ENCODE results near the gene GALM.

Gene GALM

DNA sequence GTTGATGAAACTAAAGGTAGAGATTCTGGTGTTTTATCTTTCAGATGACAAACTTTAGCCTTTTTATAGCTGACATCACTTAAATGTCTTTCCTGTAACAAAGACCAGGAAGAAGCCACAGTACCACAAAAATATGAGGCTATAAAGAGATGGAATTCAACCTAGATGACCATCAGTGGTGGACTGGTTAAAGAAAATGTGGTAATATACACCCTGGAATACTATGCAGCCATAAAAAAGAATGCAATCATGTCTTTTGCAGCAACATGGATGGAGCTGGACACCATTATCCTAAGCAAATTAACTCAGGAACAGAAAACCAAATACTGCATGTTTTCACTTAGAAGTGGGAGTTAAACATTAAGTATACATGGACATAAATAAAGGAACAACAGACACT is 44.9 kb upstream of the GALM start:
- H2BK5ac ChIP-seq (ENCODE audit: low read depth, low read length, poor library complexity), result no peak overlapping the region
- no peak overlapping the region for H3K14ac ChIP-seq (ENCODE audit: low read length)
- H3K79me2 ChIP-seq (ENCODE audit: control insufficient read depth, insufficient read depth, low read length, poor library complexity), result no peaks in the 10 kb centered on the region
- H3K4me3 ChIP-seq (ENCODE audit: low read depth, low read length), result no peak overlapping the region
- H4K8ac ChIP-seq (ENCODE audit: low read depth, low read length), result no peak overlapping the region
- no peak overlapping the region for H2BK120ac ChIP-seq (ENCODE audit: insufficient read depth, low read length, poor library complexity)
- no peaks in the 10 kb centered on the region for H3K36me3 ChIP-seq (ENCODE audit: control insufficient read depth in 1 of 2, insufficient read depth in 2 of 2, low read length in 2 of 2)
- no peaks in the 10 kb centered on the region for H3K27me3 ChIP-seq (ENCODE audit: insufficient read depth, low read length)
- H3K23ac ChIP-seq (ENCODE audit: low read length), result no peak overlapping the region
- H3K9me3 ChIP-seq (ENCODE audit: insufficient read depth, low read depth, low read length), result no peaks in the 10 kb centered on the region
- no peak overlapping the region for H2AK5ac ChIP-seq (ENCODE audit: low read length)
- no peaks in the 10 kb centered on the region for H3K79me1 ChIP-seq (ENCODE audit: low read length)
- H2BK12ac ChIP-seq (ENCODE audit: low read length), result no peak overlapping the region
- no peak overlapping the region for H4K91ac ChIP-seq (ENCODE audit: low read depth, low read length)
- H3K4ac ChIP-seq (ENCODE audit: low read depth, low read length), result no peak overlapping the region
- H3K18ac ChIP-seq (ENCODE audit: low read length), result no peak overlapping the region
- no peak for DNase-seq
- no peak overlapping the region for H3K9ac ChIP-seq (ENCODE audit: low read length)
- no peak overlapping the region for H3K4me2 ChIP-seq (ENCODE audit: low read length)
- H2AFZ ChIP-seq (ENCODE audit: insufficient read depth, low read length, poor library complexity), result no peak overlapping the region
- H4K12ac ChIP-seq (ENCODE audit: low read depth, low read length), result no peak overlapping the region
- H3K4me1 ChIP-seq (ENCODE audit: control insufficient read depth in 1 of 2, insufficient read depth in 2 of 2, low read length in 2 of 2), result no peaks in the 10 kb centered on the region
- H3K27ac ChIP-seq (ENCODE audit: low read depth, low read length), result no peak overlapping the region

DNA sequence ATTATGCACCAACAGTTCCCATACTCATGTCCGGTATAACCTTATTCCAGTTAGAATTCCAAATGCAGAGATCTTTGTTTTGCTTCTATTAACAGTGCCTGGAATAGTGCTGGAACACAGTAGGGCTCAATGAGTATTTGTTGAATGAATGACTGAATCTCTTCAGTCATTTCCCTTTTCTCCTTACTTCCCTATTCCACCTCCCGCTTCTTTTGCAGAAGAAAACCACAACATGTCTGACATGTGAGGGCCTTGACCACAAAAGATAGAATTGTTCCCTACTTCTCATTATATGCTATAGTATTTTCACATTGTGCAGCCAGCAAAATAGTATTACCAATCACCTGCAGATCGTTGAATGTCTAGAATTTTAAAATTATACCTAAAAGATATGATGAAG is 43.7 kb upstream of the GALM start:
- no peaks in the 10 kb centered on the region for H3K79me1 ChIP-seq (ENCODE audit: low read length)
- H3K27ac ChIP-seq (ENCODE audit: low read depth, low read length), result no peak overlapping the region
- H3K4me1 ChIP-seq (ENCODE audit: control insufficient read depth in 1 of 2, insufficient read depth in 2 of 2, low read length in 2 of 2), result no peaks in the 10 kb centered on the region
- no peak overlapping the region for H4K12ac ChIP-seq (ENCODE audit: low read depth, low read length)
- no peak overlapping the region for H3K23ac ChIP-seq (ENCODE audit: low read length)
- H2BK120ac ChIP-seq (ENCODE audit: insufficient read depth, low read length, poor library complexity), result no peak overlapping the region
- no peak overlapping the region for H4K91ac ChIP-seq (ENCODE audit: low read depth, low read length)
- no peak overlapping the region for H3K14ac ChIP-seq (ENCODE audit: low read length)
- no peak for DNase-seq
- no peak overlapping the region for H2BK12ac ChIP-seq (ENCODE audit: low read length)
- H3K4me2 ChIP-seq (ENCODE audit: low read length), result no peak overlapping the region
- no peaks in the 10 kb centered on the region for H3K27me3 ChIP-seq (ENCODE audit: insufficient read depth, low read length)
- H3K36me3 ChIP-seq (ENCODE audit: control insufficient read depth in 1 of 2, insufficient read depth in 2 of 2, low read length in 2 of 2), result no peaks in the 10 kb centered on the region
- H2AFZ ChIP-seq (ENCODE audit: insufficient read depth, low read length, poor library complexity), result no peak overlapping the region
- no peak overlapping the region for H2BK5ac ChIP-seq (ENCODE audit: low read depth, low read length, poor library complexity)
- no peak overlapping the region for H3K9ac ChIP-seq (ENCODE audit: low read length)
- H4K8ac ChIP-seq (ENCODE audit: low read depth, low read length), result no peak overlapping the region
- WGBS (ENCODE audit: extremely low coverage, insufficient coverage, insufficient read length), result no CpG with 5 or more reads among the region's 3 CpGs
- no peak overlapping the region for H3K18ac ChIP-seq (ENCODE audit: low read length)
- H3K4ac ChIP-seq (ENCODE audit: low read depth, low read length), result no peak overlapping the region
- no peak overlapping the region for H3K4me3 ChIP-seq (ENCODE audit: low read depth, low read length)
- no peaks in the 10 kb centered on the region for H3K79me2 ChIP-seq (ENCODE audit: control insufficient read depth, insufficient read depth, low read length, poor library complexity)
- no peak overlapping the region for H2AK5ac ChIP-seq (ENCODE audit: low read length)
- no peaks in the 10 kb centered on the region for H3K9me3 ChIP-seq (ENCODE audit: insufficient read depth, low read depth, low read length)

DNA sequence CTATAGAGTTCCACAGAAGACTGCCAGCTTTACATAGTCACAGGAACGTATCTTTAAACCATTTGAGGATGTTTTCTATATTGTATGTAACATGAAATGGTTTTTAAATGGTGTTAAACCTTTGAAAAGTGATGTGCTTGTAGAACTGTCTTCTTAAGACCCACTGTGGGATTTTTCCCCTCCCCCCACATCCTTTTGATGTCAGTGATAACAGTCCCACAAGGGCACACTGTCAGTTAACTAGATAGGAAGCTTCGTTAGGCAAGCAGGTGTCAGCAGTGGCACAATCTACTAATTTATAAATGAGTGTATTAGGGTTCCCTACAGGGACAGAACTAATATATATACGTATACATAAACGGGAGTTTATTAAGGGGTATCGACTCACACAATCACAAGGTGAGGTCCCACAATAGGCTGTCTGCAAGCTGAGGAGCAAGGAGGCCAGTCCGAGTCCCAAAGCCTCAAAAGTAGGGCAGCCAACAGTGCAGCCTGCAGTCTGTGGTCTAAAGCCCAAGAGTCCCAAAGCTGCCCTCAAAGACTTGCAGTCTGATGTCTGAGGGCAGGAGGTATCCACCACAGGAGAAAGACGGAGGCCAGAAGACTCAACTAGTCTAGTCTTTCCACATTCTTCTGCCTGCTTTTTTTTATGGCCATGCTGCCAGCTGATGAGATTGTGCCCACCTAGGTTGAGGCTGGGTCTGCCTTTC is 39.4 kb upstream of the GALM start:
- no peak overlapping the region for H4K8ac ChIP-seq (ENCODE audit: low read depth, low read length)
- no peaks in the 10 kb centered on the region for H3K27me3 ChIP-seq (ENCODE audit: insufficient read depth, low read length)
- H3K4me3 ChIP-seq (ENCODE audit: low read depth, low read length), result no peak overlapping the region
- no peak overlapping the region for H3K4me2 ChIP-seq (ENCODE audit: low read length)
- DNase-seq, result no peak
- H2BK5ac ChIP-seq (ENCODE audit: low read depth, low read length, poor library complexity), result no peak overlapping the region
- no peak overlapping the region for H2BK120ac ChIP-seq (ENCODE audit: insufficient read depth, low read length, poor library complexity)
- H3K79me2 ChIP-seq (ENCODE audit: control insufficient read depth, insufficient read depth, low read length, poor library complexity), result no peaks in the 10 kb centered on the region
- H3K36me3 ChIP-seq (ENCODE audit: control insufficient read depth in 1 of 2, insufficient read depth in 2 of 2, low read length in 2 of 2), result no peaks in the 10 kb centered on the region
- no peak overlapping the region for H3K18ac ChIP-seq (ENCODE audit: low read length)
- no peak overlapping the region for H3K9ac ChIP-seq (ENCODE audit: low read length)
- no peak overlapping the region for H3K4ac ChIP-seq (ENCODE audit: low read depth, low read length)
- no peak overlapping the region for H3K27ac ChIP-seq (ENCODE audit: low read depth, low read length)
- no peak overlapping the region for H2AFZ ChIP-seq (ENCODE audit: insufficient read depth, low read length, poor library complexity)
- H3K79me1 ChIP-seq (ENCODE audit: low read length), result no peaks in the 10 kb centered on the region
- H3K9me3 ChIP-seq (ENCODE audit: insufficient read depth, low read depth, low read length), result no peaks in the 10 kb centered on the region
- H3K4me1 ChIP-seq (ENCODE audit: control insufficient read depth in 1 of 2, insufficient read depth in 2 of 2, low read length in 2 of 2), result no peaks in the 10 kb centered on the region
- H3K23ac ChIP-seq (ENCODE audit: low read length), result no peak overlapping the region
- H4K91ac ChIP-seq (ENCODE audit: low read depth, low read length), result no peak overlapping the region
- H3K14ac ChIP-seq (ENCODE audit: low read length), result no peak overlapping the region
- H2BK12ac ChIP-seq (ENCODE audit: low read length), result no peak overlapping the region
- no peak overlapping the region for H4K12ac ChIP-seq (ENCODE audit: low read depth, low read length)
- no CpG with 5 or more reads among the region's 7 CpGs for WGBS (ENCODE audit: extremely low coverage, insufficient coverage, insufficient read length)
- H2AK5ac ChIP-seq (ENCODE audit: low read length), result no peak overlapping the region

DNA sequence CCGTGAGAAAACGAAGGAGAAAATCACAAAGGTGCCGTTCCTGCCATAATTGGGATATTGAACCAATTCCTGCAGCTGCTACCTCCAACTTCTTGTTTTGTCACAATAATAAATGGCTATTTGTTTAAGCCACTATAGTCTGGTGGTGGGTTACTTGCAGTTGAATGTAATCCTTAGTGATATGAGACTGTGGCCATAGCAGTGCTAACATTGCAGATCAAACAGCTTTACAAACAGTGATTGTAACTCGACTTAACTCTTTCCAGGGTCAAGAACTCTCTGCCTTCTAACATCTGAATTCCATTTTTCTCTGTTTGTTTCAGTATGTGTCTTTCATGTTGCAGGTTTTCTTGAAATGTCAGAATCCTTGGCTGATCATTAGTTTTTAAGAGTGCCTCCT is 38.5 kb upstream of the GALM start:
- H4K12ac ChIP-seq (ENCODE audit: low read depth, low read length), result no peak overlapping the region
- H3K4me3 ChIP-seq (ENCODE audit: low read depth, low read length), result no peak overlapping the region
- H3K79me1 ChIP-seq (ENCODE audit: low read length), result no peaks in the 10 kb centered on the region
- H3K18ac ChIP-seq (ENCODE audit: low read length), result no peak overlapping the region
- H3K27ac ChIP-seq (ENCODE audit: low read depth, low read length), result no peak overlapping the region
- H4K91ac ChIP-seq (ENCODE audit: low read depth, low read length), result no peak overlapping the region
- no peaks in the 10 kb centered on the region for H3K9me3 ChIP-seq (ENCODE audit: insufficient read depth, low read depth, low read length)
- no peaks in the 10 kb centered on the region for H3K27me3 ChIP-seq (ENCODE audit: insufficient read depth, low read length)
- H3K4me2 ChIP-seq (ENCODE audit: low read length), result no peak overlapping the region
- H3K9ac ChIP-seq (ENCODE audit: low read length), result no peak overlapping the region
- no peak overlapping the region for H2BK12ac ChIP-seq (ENCODE audit: low read length)
- no peaks in the 10 kb centered on the region for H3K36me3 ChIP-seq (ENCODE audit: control insufficient read depth in 1 of 2, insufficient read depth in 2 of 2, low read length in 2 of 2)
- H4K8ac ChIP-seq (ENCODE audit: low read depth, low read length), result no peak overlapping the region
- no peak overlapping the region for H3K23ac ChIP-seq (ENCODE audit: low read length)
- no peak overlapping the region for H2BK120ac ChIP-seq (ENCODE audit: insufficient read depth, low read length, poor library complexity)
- H2AK5ac ChIP-seq (ENCODE audit: low read length), result no peak overlapping the region
- H2AFZ ChIP-seq (ENCODE audit: insufficient read depth, low read length, poor library complexity), result no peak overlapping the region
- H3K14ac ChIP-seq (ENCODE audit: low read length), result no peak overlapping the region
- no peak overlapping the region for H2BK5ac ChIP-seq (ENCODE audit: low read depth, low read length, poor library complexity)
- no peaks in the 10 kb centered on the region for H3K4me1 ChIP-seq (ENCODE audit: control insufficient read depth in 1 of 2, insufficient read depth in 2 of 2, low read length in 2 of 2)
- DNase-seq, result no peak
- no CpG with 5 or more reads among the region's 4 CpGs for WGBS (ENCODE audit: extremely low coverage, insufficient coverage, insufficient read length)
- H3K79me2 ChIP-seq (ENCODE audit: control insufficient read depth, insufficient read depth, low read length, poor library complexity), result no peaks in the 10 kb centered on the region
- no peak overlapping the region for H3K4ac ChIP-seq (ENCODE audit: low read depth, low read length)
